Stimulated activated naive CD8-positive, alpha-beta T cell treated with anti-CD3 and anti-CD28 coated beads, Interleukin-15, Interleukin-2, amounts not matched to agents 100 U/mL and 50 U/mL, for 24 hours (primary cell): ENCODE results near the gene CFAP100.

ENCODE experiments used
- ATAC-seq: fragments of 150-1000 bp; cut with Tn5 transposase; one replicate; pipeline ENCODE4 v1.10.0; 2021
- DNase-seq: peaks from one replicate; pipeline ENCODE4 v3.0.0; 2021

CFAP100 gene

DNA sequence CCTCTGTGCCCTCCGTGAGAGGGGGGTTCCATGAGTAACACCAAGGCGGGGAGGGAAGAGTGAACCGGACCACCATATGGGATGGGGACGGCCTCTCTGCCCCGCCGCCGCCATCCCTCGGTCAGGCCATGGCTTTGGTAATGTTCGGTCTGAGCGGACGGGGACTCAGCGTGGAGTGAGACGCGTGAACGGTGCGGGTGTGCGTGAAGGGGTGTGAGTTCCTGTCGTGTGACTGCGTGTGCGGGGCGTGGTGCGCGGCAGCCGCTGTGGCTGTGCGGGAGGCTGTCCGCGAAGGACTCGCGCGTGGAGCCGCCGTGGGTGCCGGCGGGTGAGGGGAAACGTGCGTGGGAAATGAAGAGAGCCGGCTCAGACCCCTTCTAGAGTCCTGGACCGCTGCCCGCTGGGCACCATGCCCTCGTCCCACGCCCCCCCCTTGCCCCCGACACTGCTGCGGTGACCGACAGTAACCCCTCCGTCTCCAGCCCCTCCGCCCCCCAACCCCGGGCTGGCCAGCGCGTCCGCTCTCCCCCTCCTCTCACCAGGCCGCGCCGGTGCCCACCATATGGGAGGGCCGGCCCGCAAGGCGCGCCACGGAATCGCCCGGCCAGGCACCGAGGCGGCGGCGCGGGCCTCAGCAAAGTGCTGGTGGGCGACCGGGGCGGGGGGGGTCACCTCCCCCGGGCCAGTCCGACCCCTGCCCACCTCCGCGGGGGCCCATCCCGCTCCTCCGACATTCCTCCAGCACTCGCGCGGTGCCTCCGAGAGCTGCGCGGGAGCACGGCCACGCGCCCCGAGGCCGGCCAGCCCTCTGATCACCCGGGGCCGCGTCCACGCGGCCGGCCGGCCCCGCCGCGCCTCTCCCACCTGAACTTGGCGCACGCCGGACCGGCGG lies 38.1 kb upstream of the CFAP100 start:
- peak; percentile 8 for DNase-seq
- no peak for ATAC-seq

DNA sequence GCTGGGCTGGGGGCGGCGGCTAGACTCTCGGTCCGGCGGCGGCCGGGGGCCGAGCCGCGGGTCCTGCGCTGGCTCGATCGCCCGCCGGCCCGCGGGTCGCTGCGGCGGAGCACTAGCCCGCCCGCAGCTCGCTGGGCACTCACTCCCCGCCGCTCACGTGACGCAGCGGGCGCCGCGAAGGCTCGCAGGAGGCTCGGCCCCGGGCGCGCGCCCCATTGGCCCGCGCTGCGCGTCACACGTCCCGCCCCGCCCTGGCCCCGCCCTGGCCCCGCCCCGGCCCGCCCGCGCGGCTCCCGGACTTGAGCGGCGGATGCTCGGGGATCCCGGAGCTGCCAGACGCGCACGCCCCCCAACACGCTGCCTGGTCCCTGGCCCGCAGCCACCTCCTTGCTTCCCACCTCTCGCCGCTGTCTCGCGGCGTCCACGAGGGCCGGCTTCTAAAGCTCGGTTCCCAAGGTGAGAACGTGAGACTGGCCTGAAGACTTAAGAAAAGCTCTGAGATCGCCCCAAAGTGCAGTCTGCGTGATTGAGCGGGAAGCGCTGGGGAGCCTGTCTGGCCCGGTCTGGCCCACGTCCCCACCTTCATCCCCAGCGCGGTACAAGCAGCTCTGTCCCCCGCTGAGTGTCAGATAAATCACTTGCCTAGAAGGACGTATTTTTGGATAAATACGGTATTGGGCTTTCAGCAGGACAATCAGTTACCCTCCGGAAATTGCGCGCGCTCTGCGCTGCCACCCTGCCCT lies 37.2 kb upstream of the CFAP100 start, which contains the start of gene KLF15:
TSS of gene KLF15 (minus strand) at position 114 of the 743 bp plus-strand sequence. CDS start 4,486 bp downstream, outside the sequence.
- DNase-seq (peak; percentile 83), ATAC-seq (peak; percentile 87)

DNA sequence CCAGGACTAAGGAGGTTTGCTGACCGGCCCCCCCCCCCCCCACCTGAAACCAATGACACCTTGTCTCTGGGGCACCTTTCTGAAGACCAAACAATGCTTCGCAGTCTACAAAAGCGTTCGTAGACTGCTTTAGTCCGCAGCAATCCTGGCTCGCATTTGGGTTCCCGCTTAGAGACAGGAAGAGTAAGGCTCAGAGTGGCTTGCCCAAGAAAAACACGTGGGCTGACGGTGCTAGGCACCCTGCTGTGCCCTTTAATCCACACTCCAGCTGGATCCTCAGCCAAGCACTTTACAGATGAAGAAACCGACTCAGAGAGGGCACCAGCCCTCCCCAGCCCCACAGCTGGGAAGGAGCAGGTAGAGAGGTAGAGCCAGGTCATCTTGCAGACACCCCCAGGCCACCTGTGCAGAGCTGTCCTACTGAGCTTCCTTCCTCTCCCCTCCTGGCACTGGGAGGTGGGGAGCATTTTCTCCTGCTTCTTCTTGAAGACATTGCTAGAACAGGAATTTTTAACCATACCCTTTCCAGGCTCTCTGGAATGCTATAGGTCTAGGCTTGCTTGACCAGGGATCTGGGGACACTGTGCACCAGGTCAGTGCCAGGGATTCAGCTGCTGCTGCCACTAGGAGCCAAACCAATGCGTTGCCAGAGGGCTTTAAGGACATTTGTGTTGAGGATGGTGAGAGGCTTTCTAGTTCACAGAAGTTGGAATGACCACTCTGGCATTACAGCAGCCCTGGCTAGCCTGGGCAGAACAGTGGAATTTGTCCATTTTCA lies 36.5 kb upstream of the CFAP100 start:
- DNase-seq (no peak), ATAC-seq (no peak)

GRCh38 chr3:126358816-126359181 lies 35.9 kb upstream of the CFAP100 start:
- ATAC-seq (no peak), DNase-seq (no peak)

DNA sequence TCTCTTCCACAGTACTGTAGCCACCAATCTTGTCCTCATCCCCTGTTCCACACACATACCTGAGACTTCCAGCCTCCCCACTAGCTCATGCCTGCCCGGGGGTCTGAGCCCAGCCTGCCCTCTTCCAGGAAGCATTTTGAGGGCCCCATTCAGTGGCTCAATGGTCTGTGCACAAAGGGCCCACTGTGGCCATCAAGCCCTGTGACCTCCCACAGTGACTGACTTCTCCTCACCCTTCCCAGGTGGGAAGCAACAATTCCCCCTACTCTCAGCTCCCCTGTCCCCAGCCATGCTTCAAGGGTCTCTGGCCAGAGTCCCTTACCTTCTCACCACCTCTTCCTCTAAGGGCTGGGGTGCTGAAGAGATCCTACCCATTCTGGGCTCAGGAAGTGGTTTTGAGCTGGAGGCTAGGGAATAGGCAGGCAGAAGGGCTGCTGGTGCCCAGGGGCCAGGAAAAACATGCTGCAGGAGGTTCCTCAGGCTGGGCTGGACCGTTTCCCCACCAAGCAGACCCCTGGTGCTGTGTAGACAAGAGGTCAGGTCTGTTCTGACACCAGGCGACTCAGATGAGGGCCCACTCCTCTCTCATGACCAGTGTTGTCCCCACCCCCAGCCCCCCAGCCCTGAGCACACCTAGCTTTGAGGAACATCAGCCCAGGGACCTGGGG lies 34.5 kb upstream of the CFAP100 start:
- no peak for ATAC-seq

GRCh38 chr3:126360714-126361060 lies 34.0 kb upstream of the CFAP100 start:
- DNase-seq (no peak), ATAC-seq (no peak)

More for the DNA sequence above, 34.5 kb upstream of the CFAP100 start:
- no peak for DNase-seq

GRCh38 chr3:126361211-126361610 lies 33.5 kb upstream of the CFAP100 start:
- no peak for DNase-seq
- ATAC-seq, result no peak

GRCh38 chr3:126364130-126364695 lies 30.5 kb upstream of the CFAP100 start:
- no peak for ATAC-seq
- no peak for DNase-seq

GRCh38 chr3:126364731-126365301 lies 29.9 kb upstream of the CFAP100 start:
- ATAC-seq (no peak), DNase-seq (no peak)

- ATAC-seq (no peak), DNase-seq (no peak)
These were observed 29.1 kb upstream of the CFAP100 start for GRCh38 chr3:126365351-126366277.

GRCh38 chr3:126367316-126367805 lies 27.3 kb upstream of the CFAP100 start:
- DNase-seq (no peak), ATAC-seq (no peak)

GRCh38 chr3:126369490-126369889 lies 25.2 kb upstream of the CFAP100 start:
- ATAC-seq, result no peak

GRCh38 chr3:126370055-126370454 lies 24.7 kb upstream of the CFAP100 start:
- DNase-seq, result no peak
- ATAC-seq, result no peak

More at GRCh38 chr3:126369490-126369889, 25.2 kb upstream of the CFAP100 start:
- DNase-seq, result no peak

GRCh38 chr3:126370606-126371005 lies 24.1 kb upstream of the CFAP100 start:
- no peak for DNase-seq
- ATAC-seq, result peak; percentile 22

GRCh38 chr3:126371096-126371705 lies 23.5 kb upstream of the CFAP100 start:
- ATAC-seq, result no peak
- DNase-seq, result no peak

GRCh38 chr3:126372413-126373145 lies 22.1 kb upstream of the CFAP100 start:
- DNase-seq, result no peak
- no peak for ATAC-seq

DNA sequence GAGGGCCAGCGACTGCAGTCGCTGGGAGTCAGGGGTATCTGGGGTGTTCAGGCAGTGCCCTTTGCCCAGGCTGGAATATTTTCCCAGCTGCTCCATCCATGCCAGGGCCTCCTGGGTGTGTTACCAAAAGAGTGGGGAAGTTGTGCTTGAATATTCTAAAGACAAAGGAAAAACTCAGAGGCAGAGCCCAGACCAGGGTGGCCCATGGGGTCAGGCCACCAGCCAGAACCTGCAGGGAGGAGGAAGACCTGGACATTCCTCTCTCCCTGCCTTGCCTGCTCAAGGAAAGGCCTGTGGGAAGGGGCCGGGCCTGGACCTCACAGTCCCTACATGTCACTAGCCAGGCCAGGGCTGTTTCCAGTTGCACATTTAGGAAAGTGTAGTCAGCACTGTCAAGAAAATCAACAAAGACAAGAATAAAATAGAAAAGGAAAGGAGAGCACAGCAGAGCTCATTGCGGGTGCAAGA lies 21.5 kb upstream of the CFAP100 start:
- no peak for DNase-seq
- ATAC-seq, result no peak
